DOHH2 (cell line): ENCODE data around the gene SERPINB2.

Source experiments
- CTCF ChIP-seq: fragments of 200-600 bp; sonication (generic); IDR thresholded peaks from one replicate; pipeline ENCODE4 v1.5.1; 2014; ENCODE audit warnings: antibody characterized with exemption, mild to moderate bottlenecking, low read depth, low read length; ENCODE audit not compliant: poor library complexity, severe bottlenecking
- EZH2phosphoT487 ChIP-seq: fragments of 200-600 bp; sonication (generic); IDR thresholded peaks from 2 replicates; pipeline ENCODE4 v1.6.1; 2017; ENCODE audit warnings: borderline replicate concordance, mild to moderate bottlenecking, antibody characterized with exemption, low read length, moderate library complexity, mixed read lengths

GRCh38 chr18:63887424-63887823 lies at the start of gene SERPINB2:
- TF ChIP-seq CTCF (no peak), EZH2phosphoT487 (no peak)
